SKM-1 treated with dmso at 0.1 percent for 144 hours (cell line): Measurements from ENCODE around the gene KLHL17.

Experiments
- DNase-seq: peaks from one replicate; lab custom pipeline; 2025; ENCODE audit not compliant: unreplicated experiment; lab: John Stamatoyannopoulos, UW

KLHL17 gene

DNA sequence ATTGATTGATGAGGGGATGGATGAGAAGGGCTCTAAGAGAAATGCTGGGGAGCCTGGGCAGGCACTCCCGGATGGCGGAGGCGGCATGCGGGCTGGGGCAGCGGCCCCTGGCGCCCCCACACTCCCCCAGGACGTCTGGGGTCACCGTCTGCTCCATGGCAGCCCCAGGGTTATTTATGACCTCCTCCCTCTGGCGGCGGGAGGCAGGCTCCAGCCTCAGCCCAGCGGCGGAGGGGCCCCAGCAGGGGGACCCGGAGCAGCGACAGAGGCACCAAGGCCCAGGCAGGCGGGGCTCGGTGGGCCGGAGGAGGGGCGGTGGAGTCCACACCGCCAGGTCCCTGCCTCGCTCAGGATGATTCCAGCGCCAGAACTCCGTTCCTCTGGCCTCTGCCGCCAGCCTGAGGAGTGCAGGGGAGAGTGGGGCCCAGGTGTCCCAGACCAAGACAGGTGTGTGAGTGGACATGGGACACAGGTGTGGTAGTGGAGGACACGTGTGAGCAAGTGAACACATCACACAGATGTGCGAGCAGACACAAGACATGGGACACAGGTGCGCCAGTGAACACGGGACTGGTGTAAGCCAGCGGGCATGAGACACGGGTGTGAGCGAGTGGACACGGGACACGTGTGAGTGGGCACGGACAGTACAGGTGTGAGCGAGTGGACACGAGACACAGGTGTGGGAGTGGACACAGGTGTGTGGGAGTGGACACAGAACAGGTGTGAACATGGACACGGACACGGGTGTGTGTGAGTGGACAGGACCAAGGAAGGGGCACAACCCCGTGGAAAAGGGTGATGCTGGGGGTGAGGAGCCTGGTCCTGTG, 39.2 kb upstream of the KLHL17 start:
- DNase-seq, result no peak

DNA sequence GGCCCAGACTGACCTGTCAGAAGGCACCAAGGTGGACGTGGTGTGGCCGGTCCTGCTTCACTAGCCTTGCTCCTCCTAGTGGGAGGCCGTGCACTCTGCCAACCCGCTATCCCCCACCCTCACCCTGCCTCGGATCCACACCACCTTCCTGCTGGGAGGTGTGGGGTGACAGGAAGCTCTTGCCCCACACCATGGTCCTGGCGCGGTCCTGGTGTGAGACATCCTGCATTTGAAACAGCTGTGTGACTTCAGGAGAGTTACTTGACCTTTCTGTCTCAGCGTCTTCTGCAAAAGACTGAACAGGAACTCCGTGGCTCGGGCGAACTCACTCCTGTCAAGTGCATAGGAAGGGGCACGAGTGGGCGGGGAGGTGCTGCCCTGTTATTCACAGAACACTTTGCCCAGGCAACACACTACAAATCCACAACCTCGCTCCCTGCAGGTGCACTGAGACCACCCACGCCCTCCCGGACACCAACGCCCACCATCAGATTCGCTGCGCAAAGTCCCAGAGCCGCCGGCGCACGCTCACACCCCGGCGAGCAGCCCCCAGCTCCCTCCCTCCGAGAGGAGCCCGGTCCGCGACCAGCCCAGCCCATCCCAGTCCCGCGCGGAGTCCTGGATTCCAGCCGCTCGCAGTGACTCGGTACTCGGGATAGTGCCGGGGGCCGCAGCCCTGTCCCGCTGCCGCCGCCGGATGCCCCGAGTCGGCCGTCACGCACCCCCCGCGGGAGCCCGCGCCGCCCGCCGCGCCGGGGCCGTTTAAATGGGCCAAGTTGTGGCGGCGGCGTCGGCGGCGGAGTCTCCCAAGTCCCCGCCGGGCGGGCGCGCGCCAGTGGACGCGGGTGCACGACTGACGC, 37.0 kb upstream of the KLHL17 start, which contains the start of gene SAMD11:
SAMD11 (plus strand) TSS at position 793 of the 860 bp plus-strand sequence. CDS start 509 bp downstream, outside the sequence.
- no peak for DNase-seq

GRCh38 chr1:923991-924655, 36.3 kb upstream of the KLHL17 start:
- DNase-seq, result no peak

DNA sequence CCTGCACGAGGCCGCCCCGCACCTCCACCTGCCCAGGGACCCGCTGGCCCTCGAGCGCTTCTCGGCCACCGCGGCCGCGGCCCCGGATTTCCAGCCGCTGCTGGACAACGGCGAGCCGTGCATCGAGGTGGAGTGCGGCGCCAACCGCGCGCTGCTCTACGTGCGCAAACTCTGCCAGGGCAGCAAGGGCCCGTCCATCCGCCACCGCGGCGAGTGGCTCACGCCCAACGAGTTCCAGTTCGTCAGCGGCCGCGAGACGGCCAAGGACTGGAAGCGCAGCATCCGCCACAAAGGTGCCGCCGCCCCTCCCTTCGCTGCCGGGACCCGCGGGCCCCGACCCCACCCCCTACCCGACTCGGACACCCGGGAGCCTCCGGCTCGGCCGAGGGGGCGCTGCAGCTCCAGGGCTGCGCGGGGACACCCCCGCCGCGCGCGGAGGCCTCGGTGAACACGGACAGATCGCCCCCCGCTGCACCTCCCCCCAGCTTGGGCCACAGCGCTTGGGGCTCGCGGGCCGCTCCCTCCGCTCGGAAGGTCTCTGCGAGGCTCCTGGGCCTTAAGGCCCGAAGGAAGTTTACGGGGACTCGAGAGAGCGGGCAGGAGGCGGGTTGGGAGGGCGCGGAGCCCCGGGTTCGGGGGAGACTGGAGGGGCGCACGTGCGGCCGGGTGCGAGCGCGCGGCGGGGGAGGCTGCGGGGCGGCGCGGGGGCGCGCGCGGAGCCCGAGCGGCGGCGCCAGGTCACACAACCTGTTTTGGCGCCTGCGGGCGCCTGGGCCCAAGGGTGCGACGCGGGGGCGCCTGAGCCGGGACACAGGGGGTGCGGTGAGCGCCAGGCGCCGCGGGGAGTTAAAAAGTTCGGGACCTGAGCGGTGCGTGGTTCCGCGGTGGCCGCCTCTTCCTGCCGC, 35.5 kb upstream of the KLHL17 start:
- no peak for DNase-seq

DNA sequence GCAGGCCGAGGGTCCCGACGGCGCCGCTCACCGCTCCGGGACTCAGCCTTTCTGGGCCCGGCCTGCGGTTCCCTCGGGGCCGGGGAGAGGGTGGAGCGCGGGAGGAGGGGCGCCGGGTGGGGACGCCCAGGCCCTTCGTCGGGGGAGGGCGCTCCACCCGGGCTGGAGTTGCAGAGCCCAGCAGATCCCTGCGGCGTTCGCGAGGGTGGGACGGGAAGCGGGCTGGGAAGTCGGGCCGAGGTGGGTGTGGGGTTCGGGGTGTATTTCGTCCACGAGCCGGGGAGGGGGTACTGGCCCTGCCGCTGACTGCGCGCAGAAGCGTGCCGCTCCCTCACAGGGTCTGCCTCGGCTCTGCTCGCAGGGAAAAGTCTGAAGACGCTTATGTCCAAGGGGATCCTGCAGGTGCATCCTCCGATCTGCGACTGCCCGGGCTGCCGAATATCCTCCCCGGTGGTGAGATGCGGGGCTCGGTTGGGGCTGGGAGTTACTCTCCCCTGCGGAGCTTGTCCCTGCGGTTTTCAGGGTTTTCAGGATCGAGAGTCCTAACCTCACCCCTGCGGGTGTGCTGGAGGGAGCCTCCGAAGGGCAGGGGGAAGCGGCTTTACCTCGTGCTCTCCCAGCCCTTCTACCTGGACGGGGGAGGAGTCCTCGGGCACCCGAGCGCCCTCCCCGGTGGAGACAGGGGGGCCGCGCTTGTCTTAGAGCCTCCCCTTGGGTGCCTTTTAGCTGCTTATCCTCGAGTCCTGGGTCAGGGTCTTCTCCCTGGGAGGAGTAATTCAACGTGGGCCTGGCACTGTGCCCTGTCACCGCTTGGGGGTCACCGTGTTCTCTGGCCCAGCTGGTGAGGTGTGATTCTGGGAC, 34.6 kb upstream of the KLHL17 start:
- no peak for DNase-seq

DNA sequence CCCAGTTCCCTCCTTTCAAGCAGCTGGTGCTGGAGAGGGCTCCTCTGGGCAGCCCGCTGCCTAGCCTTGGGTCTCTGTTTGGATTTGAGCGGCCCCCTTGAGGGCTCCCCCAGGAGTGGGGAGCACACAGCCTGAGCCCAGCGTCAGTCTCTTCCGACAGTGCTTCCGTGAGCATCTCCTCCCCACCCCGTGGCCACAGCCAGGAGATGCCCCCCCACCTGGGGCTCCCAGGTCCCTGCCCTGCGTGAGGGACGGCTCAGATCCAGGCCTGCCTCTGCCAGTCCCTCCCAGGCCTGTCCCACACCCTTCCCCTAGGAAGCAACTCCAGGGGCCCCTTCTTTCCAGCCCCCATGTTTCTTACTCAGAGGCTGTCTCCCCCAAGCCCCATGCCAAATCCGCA, 33.1 kb upstream of the KLHL17 start:
- DNase-seq, result no peak

- no peak for DNase-seq
Measured at GRCh38 chr1:927748-928147, 32.6 kb upstream of the KLHL17 start.

DNA sequence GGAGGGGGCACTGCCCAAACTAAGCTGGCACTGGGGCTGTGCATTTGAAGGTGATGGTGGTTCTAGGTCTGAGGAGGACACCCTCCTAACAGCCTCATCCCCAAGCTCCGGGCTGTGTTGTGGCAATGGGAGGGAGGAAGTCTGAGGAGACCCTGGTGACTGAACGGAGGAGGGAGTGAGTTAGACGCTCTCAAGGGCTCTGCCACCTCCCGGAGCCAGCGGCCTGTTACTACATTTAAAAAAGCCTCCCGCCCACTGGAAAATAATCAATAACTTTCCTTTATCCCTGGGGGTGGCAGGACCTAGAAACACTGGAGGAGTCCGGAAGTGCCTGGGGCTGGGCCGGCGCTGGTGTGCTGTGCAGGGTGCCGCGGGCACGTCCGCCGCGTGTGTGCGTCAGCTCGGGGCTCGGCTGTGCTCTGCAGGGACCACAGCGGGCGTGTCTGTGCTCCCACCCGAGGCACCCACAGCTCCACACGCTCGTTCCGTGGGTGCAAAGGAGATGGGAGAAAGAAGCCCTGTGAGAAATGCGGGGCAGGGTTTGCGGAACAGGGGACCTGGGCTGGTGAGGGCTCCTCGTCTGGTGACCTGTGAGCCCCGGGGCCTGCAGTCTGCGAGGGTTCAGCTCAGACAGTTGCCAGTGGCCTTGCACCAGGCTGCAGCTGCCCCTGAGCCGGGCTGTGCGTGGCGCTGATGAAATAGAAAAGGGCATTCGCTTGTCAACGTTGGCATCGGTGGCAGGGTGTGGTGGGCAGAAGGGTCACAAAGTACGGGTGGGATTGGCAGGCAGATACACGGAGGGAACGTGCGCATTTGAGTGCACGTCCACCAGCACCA, 31.3 kb upstream of the KLHL17 start:
- DNase-seq, result no peak

DNA sequence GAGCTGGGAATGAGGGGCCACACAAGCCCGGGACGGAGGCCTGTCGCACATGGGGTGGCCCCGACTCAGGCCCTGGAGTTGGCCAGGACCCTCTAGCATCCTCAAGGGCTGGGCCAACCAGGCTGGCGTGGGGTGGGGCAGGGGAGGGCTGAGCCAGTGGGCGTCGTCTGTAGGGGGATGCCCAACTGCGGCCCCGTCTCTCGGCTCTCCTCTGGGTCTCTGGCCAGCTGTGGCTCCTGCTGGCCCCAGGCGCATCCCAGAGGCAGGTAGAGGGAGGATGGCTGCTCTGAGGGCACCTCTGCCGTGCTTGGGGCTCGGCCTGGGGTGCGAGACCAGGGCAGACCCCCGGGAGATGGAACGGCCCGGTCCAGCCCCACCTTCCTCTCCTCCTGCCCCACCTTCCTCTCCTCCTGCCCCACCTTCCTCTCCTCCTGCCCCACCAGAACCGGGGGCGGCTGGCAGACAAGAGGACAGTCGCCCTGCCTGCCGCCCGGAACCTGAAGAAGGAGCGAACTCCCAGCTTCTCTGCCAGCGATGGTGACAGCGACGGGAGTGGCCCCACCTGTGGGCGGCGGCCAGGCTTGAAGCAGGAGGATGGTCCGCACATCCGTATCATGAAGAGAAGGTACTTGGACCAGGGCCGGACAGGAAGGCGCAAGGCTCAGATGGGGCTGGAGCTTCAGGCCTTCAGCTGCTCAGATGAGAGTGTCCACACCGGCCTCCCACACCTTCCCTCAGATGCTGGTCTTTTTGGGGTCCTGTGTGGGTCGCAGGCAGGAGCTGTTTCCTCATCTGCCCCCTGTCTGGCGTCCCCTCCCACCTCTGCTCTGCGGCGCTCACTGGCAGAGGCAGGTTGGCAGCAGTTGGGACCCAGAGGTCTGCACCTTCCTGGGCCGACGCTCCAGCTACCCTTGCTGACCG, 30.4 kb upstream of the KLHL17 start:
- DNase-seq, result no peak

DNA sequence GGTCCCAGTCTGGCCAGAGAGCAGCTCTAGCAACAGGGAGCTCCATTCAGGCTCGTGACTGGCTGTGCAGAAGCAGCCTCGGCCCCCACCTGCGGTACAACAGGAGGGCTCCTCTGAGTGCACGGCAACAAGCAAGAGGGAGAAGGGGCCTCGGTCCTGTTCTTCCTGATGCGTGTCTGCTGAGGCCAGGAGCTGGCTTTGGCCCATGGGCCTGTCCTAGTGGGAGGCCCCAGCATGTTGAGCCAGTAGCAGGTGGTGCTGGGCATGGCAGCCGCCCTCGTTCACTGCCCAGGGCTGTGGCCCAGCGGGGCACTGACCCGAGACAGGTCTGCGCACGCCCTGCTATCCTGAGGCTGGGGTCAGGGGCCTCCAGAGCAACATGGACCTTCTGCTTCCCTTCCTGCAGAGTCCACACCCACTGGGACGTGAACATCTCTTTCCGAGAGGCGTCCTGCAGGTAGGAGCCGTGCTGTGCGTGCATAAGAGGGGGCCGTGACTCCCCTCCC, 29.7 kb upstream of the KLHL17 start:
- no peak for DNase-seq

- DNase-seq, result no peak
Measured at GRCh38 chr1:931380-932172, 28.8 kb upstream of the KLHL17 start.

GRCh38 chr1:932173-932510, 28.2 kb upstream of the KLHL17 start:
- no peak for DNase-seq

DNA sequence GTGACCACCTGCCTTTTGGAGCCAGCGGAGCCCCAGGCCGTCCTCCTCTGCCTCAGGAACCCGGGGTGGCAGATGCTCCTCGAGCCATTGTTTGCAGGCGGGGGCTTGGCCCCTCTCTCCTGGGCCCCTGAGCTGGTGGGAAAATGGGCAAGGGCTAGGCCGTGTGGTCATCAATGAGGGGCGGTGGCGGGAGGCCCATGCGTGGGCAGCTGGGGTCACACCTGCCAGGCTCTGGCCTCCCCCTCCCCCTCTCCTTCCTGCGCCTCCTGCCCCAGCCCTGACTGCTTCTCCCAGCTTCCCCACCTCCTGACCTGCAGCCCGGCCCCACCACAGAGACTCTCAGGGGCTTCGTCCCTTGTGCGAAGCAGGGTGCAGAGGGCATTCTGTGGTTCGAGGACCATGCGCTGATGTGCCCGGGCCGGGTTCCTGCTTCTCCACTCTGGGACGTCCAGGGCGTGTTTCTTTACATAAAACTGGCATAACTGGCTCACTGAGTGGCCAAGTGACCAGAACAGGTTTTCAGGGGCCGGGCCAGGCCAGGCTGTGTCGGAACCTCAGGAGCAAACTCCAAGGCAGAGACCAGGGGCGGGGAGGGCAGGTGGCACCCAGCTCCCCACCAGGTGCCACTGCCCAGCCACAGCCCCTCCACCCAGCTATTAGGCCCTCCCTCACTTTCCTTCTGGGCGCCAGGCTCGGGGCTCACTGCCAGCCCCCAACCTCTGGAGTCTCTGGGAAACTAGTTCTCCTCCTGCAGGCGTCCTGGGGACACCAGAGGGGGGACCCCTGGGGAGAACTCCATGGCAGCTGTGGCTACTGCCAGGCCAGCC, 27.4 kb upstream of the KLHL17 start:
- DNase-seq, result no peak

GRCh38 chr1:933603-933940, 26.8 kb upstream of the KLHL17 start:
- no peak for DNase-seq

DNA sequence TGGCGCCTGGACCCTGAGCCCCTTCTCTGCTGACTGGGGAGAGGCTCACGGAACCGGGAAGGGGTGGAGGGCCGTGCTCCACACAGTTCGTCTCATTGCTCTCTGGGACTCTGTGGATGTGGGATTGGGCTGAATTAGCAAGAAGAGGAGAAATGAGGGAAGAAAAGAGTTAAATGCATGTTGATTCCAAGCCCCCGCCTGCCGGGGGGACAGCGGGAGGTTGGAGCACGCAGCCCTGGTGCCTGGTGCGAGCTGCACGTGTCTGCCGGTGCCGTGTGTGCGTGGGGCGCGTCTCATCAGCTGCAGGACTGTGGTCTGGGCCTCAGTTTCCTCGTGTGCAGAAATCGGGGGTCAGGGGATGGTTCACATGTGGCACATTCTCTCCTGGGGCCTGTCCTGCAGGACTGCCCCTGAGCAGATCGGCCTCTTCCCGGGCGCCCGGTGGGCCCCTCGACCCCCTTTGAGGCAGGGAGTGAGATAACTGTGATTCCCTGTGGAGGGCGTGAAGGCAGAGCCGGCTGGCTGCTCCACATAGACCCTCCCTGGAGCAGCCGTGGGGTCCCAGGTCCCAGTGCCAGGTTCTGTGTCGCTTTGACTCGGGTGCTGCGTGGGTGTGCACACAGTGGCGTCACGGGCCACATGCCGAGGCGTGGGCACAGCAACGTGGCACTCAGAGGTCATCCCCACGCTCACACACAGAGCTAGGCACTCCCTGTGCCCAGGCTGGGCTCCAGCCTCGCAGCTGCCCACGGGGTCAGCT, 25.2 kb upstream of the KLHL17 start:
- DNase-seq, result no peak
